HepG2 (cell line): ENCODE data around the gene PCBP2. TPM values are rescaled to one million over a fixed set of nuclear protein-coding genes. Genes with fewer than 3 reads are reported as not detected.

ENCODE experiments used
- ATAC-seq: fragments of 200-7000 bp; cut with Tn5 transposase; 3 replicates; pipeline ENCODE4 v1.9.1; 2020; ENCODE audit warnings: mild to moderate bottlenecking, moderate library complexity
- BruUV-seq: library from RNA; stranded (reverse); fragments of 400-500 nt; replicated peaks from 2 replicates; lab custom pipeline; 2021; lab: Mats Ljungman, UMichigan
- CTCF ChIA-PET: fragments of 300-600 bp; formaldehyde crosslinking; extraction: SDS; loops from one replicate; lab custom pipeline; 2021; ENCODE audit warnings: low total read pairs, inconsistent platforms, low intra/inter-chr PET ratio; lab: Yijun Ruan, JAX
- POLR2A ChIA-PET: fragments of 350-600 bp; sonication (Branson Sonifier 250); formaldehyde crosslinking; loops from one replicate; lab custom pipeline; 2020; ENCODE audit warnings: antibody characterized with exemption, inconsistent platforms; lab: Yijun Ruan, JAX
- DNase-seq: peaks from one replicate; pipeline ENCODE4 v3.0.0-alpha.2; 2015; ENCODE audit warnings: low spot score
- FAIRE-seq: peaks from 3 replicates; lab custom pipeline; 2011; peaks lifted over from hg19 to GRCh38; lab: Jason Lieb, UNC
- H2AFZ ChIP-seq: one replicate; pipeline ENCODE4 v1.6.1; 2011; ENCODE audit warnings: low read length, inconsistent platforms
- H3K27ac ChIP-seq: fragments of 300-600 bp; 3 replicates; pipeline ENCODE4 v1.8.0; 2011; ENCODE audit warnings: mixed run types, mild to moderate bottlenecking, mixed read lengths, low read length, inconsistent platforms; ENCODE audit not compliant: insufficient read depth; ENCODE audit errors: extremely low read length
- H3K27me3 ChIP-seq, 2 experiments: fragments of 200-600 bp in 1 of 2; 2 replicates in 1 of 2; 3 replicates in 1 of 2; pipeline versions ENCODE4 v1.6.0 to v1.8.0; 2011; ENCODE audit warnings: low read length in 2 of 2, mild to moderate bottlenecking in 2 of 2, moderate library complexity in 2 of 2, inconsistent platforms in 1 of 2; ENCODE audit not compliant: insufficient read depth in 2 of 2, control insufficient read depth in 1 of 2
- H3K36me3 ChIP-seq, 2 experiments: fragments of 200-600 bp in 1 of 2; replicated peaks in 1 of 2; 2 replicates in 1 of 2; 3 replicates in 1 of 2; pipeline versions ENCODE4 v1.5.1 to v1.8.0; 2011; ENCODE audit warnings: low read length in 2 of 2, inconsistent platforms in 1 of 2; ENCODE audit not compliant: insufficient read depth in 2 of 2, control insufficient read depth in 1 of 2
- H3K4me1 ChIP-seq: 2 replicates; pipeline ENCODE4 v1.5.1; 2012; ENCODE audit warnings: low read length, inconsistent platforms; ENCODE audit not compliant: insufficient read depth
- H3K4me2 ChIP-seq: 2 replicates; pipeline ENCODE4 v1.6.0; 2011; ENCODE audit warnings: low read depth, low read length, inconsistent platforms
- H3K4me3 ChIP-seq, 3 experiments: fragments of 200-600 bp in 1 of 3; sonication (generic), shearing (Covaris generic) in 1 of 3; replicated peaks in 1 of 3; 2 replicates each; pipeline ENCODE4 v1.5.1; 2011 to 2016; ENCODE audit warnings: low read length in 3 of 3, inconsistent platforms in 2 of 3, low read depth in 2 of 3, mild to moderate bottlenecking in 2 of 3, control low read depth in 1 of 3, mixed read lengths in 1 of 3; ENCODE audit not compliant: insufficient read depth in 1 of 3
- H3K79me2 ChIP-seq: one replicate; pipeline ENCODE4 v1.6.1; 2011; ENCODE audit warnings: low read length, inconsistent platforms; ENCODE audit not compliant: insufficient read depth
- H3K9ac ChIP-seq: 2 replicates; pipeline ENCODE4 v1.6.0; 2011; ENCODE audit warnings: mild to moderate bottlenecking, low read depth, low read length, inconsistent platforms; ENCODE audit not compliant: insufficient read depth
- H3K9me3 ChIP-seq: 2 replicates; pipeline ENCODE4 v1.5.1; 2012; ENCODE audit warnings: mild to moderate bottlenecking, low read length
- H4K20me1 ChIP-seq: 2 replicates; pipeline ENCODE4 v1.6.0; 2011; ENCODE audit warnings: inconsistent platforms, mild to moderate bottlenecking, low read length, moderate library complexity; ENCODE audit not compliant: insufficient read depth
- CBX2 ChIP-seq, 2 experiments: fragments of 200-600 bp in 1 of 2; sonication (generic); formaldehyde crosslinking in 1 of 2; IDR thresholded peaks; 2 replicates each; pipeline versions ENCODE4 v1.7.0 to v1.8.1; 2018 to 2022; ENCODE audit warnings: low read depth in 2 of 2, low read length in 1 of 2, mild to moderate bottlenecking in 1 of 2, missing genetic modification reagents in 1 of 2
- CENPBD1 ChIP-seq: sonication (generic); formaldehyde crosslinking; IDR thresholded peaks from 2 replicates; pipeline ENCODE4 v1.8.0; 2022; ENCODE audit warnings: missing genetic modification reagents, low read depth, mild to moderate bottlenecking, borderline replicate concordance
- CHCHD3 ChIP-seq: sonication (generic); formaldehyde crosslinking; IDR thresholded peaks from 2 replicates; pipeline ENCODE4 v1.8.0; 2022; ENCODE audit warnings: mild to moderate bottlenecking, missing genetic modification reagents, moderate library complexity
- LCORL ChIP-seq, 2 experiments: fragments of 450-650 bp in 1 of 2; sonication (generic) in 1 of 2; formaldehyde crosslinking in 1 of 2; IDR thresholded peaks; 2 replicates each; pipeline versions ENCODE4 v1.5.0 to v1.6.1; 2017 to 2020; ENCODE audit warnings: antibody characterized with exemption in 1 of 2, missing genetic modification reagents in 1 of 2
- MAFG ChIP-seq: sonication (generic); formaldehyde crosslinking; IDR thresholded peaks from 2 replicates; pipeline ENCODE4 v1.5.1; 2020; ENCODE audit warnings: mild to moderate bottlenecking, missing genetic modification reagents
- PTBP1 ChIP-seq: fragments of 200-400 bp; formaldehyde crosslinking; IDR thresholded peaks from 2 replicates; pipeline ENCODE4 v1.6.1; 2018; ENCODE audit warnings: low read length, low read depth; ENCODE audit not compliant: poor library complexity, severe bottlenecking
- RAD21 ChIP-seq: fragments of 450-650 bp; formaldehyde crosslinking; IDR thresholded peaks from 2 replicates; pipeline ENCODE4 v1.5.0; 2020; ENCODE audit warnings: mild to moderate bottlenecking
- SALL1 ChIP-seq: sonication (generic); formaldehyde crosslinking; IDR thresholded peaks from 2 replicates; pipeline ENCODE4 v1.8.0; 2022; ENCODE audit warnings: mild to moderate bottlenecking, missing genetic modification reagents
- SMAD3 ChIP-seq: sonication (generic); formaldehyde crosslinking; IDR thresholded peaks from 2 replicates; pipeline ENCODE4 v1.4.0; 2020; ENCODE audit warnings: missing genetic modification reagents
- ZBTB14 ChIP-seq: sonication (generic); formaldehyde crosslinking; IDR thresholded peaks from 2 replicates; pipeline ENCODE4 v1.4.0; 2020; ENCODE audit warnings: missing genetic modification reagents
- ZHX1 ChIP-seq: sonication (generic); formaldehyde crosslinking; IDR thresholded peaks from 2 replicates; pipeline ENCODE4 v1.8.1; 2022; ENCODE audit warnings: low read depth, mild to moderate bottlenecking, missing genetic modification reagents
- ZNF552 ChIP-seq: sonication (generic); formaldehyde crosslinking; IDR thresholded peaks from 2 replicates; pipeline ENCODE4 v1.9.0; 2022; ENCODE audit warnings: missing genetic modification reagents, mild to moderate bottlenecking, borderline replicate concordance
- ZNF746 ChIP-seq: sonication (generic); formaldehyde crosslinking; IDR thresholded peaks from 2 replicates; pipeline ENCODE4 v1.8.0; 2022; ENCODE audit warnings: mild to moderate bottlenecking, missing genetic modification reagents
- ZNF761 ChIP-seq: sonication (generic); formaldehyde crosslinking; conservative IDR thresholded peaks from 2 replicates; pipeline ENCODE4 v1.4.0; 2020; ENCODE audit warnings: mild to moderate bottlenecking, missing genetic modification reagents
- ZNF768 ChIP-seq: sonication (generic); formaldehyde crosslinking; IDR thresholded peaks from 2 replicates; pipeline ENCODE4 v1.4.0; 2020; ENCODE audit warnings: missing genetic modification reagents
- WGBS: methylation state at CpG from one replicate; pipeline ENCODE4 v1.1.6; 2017; ENCODE audit warnings: low lambda C conversion rate; 5-methylcytosine and 5-hydroxymethylcytosine counted together
- in situ Hi-C: cut with HindIII; loops from 2 replicates; pipeline ENCODE4 v1.10.0; 2017; ENCODE audit warnings: low pct_unique_long_range_greater_than_20kb; ENCODE audit not compliant: extremely low pct_ligation_motif_present
- intact Hi-C: fragments of 100-400 bp; cut with micrococcal nuclease; formaldehyde crosslinking; loops from one replicate; pipeline ENCODE4 v1.10.0; 2022; ENCODE audit not compliant: unreplicated experiment
- polyA plus RNA-seq, 8 experiments: library from polyadenylated mRNA; depleted of rRNA in 3 of 8; stranded (reverse) in 7 of 8; unstranded in 1 of 8; fragments of >200 nt; fragmentation: Illumina TruSeq in 4 of 8; extraction: Trizol in 4 of 8; gene quantifications; 2 replicates each; pipeline versions ENCODE4 v1.2.1 to v1.2.3, GENCODE V29; 2011 to 2016; ENCODE audit warnings: low read depth in 4 of 8, missing spikeins in 1 of 8, mixed read lengths in 1 of 8; ENCODE audit not compliant: insufficient read depth in 1 of 8
- total RNA-seq, 5 experiments: library from RNA; depleted of rRNA; stranded (reverse); fragments of >200 nt; fragmentation: Illumina TruSeq; extraction: Trizol; gene quantifications; 2 replicates each; pipeline ENCODE4 v1.2.3, GENCODE V29; 2016; ENCODE audit warnings: low read depth in 1 of 5
- TF ChIP-seq, protein P1 (sequence below): sonication (generic); formaldehyde crosslinking; IDR thresholded peaks from 2 replicates; pipeline ENCODE4 v1.5.0; 2020; ENCODE audit warnings: missing genetic modification reagents

PCBP2 gene
- total and polyA plus RNA-seq, 2 of the 13 experiments (the other 11 are each of a cell fraction or from before 2014, with no cell fraction given), result 154 to 345 TPM

DNA sequence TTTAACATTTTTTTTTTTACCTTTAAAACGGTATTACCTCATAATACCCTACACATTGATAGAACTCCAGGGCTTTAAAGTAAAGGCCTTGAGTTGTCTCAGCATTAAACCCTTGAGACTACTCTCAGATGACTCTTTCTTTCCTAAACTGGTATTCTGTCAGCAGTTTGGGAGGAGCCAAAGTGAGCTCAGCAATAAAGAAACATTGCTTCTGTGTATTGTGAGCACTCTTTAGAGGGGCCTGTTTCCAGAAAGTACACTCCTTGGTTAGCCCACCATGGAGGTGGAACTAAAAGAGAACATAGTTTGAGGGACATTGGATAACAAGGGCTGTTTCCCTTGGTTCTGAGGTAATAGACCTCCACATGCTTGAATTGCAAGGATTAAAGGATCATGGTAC, 27.0 kb downstream of the PCBP2 start:
- in situ Hi-C loops (no loop called here), intact Hi-C loops (no loop called here)
- WGBS, result 97% methylated on average over 1 of the region's 1 CpG
- Histone ChIP-seq H3K4me3 (no peak overlapping the region), H3K27ac (no peak overlapping the region), H3K4me2 (no peak overlapping the region), H3K27me3 (no peaks in the 10 kb centered on the region), H3K79me2 (peaks cover 6% of the 10 kb centered on the region), H4K20me1 (peaks cover 27% of the 10 kb centered on the region), H2AFZ (no peak overlapping the region), H3K4me1 (no peaks in the 10 kb centered on the region), H3K9me3 (no peaks in the 10 kb centered on the region), H3K9ac (no peak overlapping the region), H3K36me3 (peaks cover 26 to 73% of the 10 kb centered on the region in 2 experiments)
- ChIA-PET CTCF (no interaction called here), POLR2A (interaction anchor here (1.2 to 1.8 kb wide), 3 partner anchors 11 to 22 kb away, joined by 3 to 8 read pairs (median 5); partner anchors contain the start of gene TARBP2)
- no peak for FAIRE-seq
- no peak for DNase-seq
- ATAC-seq, result no peak
- BruUV-seq, result no TSS peak
- TF ChIP-seq ZBTB14 (CRISPR knock-in tag) (no peak), ZNF761 (CRISPR knock-in tag) (no peak), SMAD3 (no peak), SALL1 (no peak), PTBP1 (no peak), RAD21 (no peak), CENPBD1 (CRISPR knock-in tag) (no peak), ZHX1 (CRISPR knock-in tag) (no peak), ZNF552 (CRISPR knock-in tag) (no peak), LCORL (IDR thresholded peaks at IDR 0.05) (no peak), LCORL (CRISPR knock-in tag; IDR thresholded peaks at IDR 0.05) (no peak), CHCHD3 (CRISPR knock-in tag) (no peak), MAFG (no peak), CBX2 (IDR thresholded peaks at IDR 0.05; ENCODE audit: low read depth, low read length) (no peak), CBX2 (CRISPR knock-in tag; IDR thresholded peaks at IDR 0.05; ENCODE audit: low read depth) (no peak), ZNF746 (CRISPR knock-in tag) (no peak), ZNF768 (CRISPR knock-in tag) (no peak)
- TF ChIP-seq, protein P1, sequence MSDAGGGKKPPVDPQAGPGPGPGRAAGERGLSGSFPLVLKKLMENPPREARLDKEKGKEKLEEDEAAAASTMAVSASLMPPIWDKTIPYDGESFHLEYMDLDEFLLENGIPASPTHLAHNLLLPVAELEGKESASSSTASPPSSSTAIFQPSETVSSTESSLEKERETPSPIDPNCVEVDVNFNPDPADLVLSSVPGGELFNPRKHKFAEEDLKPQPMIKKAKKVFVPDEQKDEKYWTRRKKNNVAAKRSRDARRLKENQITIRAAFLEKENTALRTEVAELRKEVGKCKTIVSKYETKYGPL, result no peak
